ENCODE measurements around the gene LSAMP.
"Not testable (repeated sequence)": the region's sequence is repeated elsewhere in the genome, so short reads cannot be mapped to it uniquely, and the experiment has no call there.

The LSAMP gene

DNA sequence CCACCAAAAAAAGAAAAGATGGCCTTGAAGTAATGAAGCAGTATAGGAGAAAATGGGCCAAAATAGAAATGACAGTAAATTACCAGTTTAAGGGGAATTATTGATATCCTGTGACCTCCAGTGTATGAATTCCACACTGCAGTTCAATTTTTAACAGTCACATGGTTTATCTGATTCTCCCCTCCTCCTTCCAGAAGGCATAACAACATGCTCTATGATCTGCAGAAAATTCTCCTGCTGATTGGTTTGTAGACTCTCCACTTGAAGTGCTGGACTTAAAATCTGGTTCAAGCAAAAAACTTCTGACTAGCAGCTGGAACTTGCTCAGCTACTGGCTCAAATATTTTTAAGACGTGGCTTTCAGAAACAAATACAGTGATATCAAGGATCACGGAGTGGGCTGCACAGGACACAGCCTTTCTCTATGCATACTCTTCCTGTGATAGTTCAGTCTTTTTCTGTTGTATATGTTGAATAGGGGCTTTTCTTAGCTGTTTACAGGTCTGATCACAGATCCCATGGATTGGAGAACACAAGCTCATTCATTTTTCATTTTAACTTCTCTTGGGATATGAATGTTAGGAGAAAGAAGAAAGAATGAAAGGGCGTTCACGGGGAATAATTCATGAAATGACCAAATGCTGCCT lies 211.5 kb downstream of the LSAMP start:
- DNase-seq, result no peak

DNA sequence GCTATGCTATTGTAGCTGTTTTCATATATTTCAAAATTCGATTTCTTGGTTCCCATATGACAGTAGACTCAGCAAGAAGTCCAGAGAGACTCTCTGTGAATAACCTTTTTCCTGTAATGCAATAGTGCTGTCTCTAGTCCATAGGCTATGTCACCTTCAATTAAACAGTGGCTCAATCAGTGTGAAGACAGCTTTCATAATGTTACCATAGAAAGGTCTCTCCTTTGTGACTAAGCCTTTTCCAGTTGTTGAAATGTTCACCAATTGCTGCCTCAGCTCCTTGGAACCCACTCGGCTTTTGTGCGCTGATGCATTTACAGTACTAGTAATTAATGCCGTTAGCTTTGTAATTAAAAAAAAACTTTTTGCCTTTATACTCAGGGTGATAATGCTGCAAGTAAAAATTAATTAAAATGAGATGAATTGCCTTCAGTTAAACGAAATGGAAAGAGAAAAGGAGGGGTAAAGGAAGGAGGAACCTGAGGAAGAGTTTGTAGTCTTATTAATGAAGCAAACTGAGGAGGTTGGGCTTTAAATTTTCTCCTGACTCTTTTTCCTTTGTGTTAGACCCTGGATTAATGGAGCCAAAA lies 214.8 kb downstream of the LSAMP start:
- no peak for DNase-seq

- no peak for DNase-seq
Observed at GRCh38 chr3:116226266-116226665, 219.0 kb downstream of the LSAMP start.

DNA sequence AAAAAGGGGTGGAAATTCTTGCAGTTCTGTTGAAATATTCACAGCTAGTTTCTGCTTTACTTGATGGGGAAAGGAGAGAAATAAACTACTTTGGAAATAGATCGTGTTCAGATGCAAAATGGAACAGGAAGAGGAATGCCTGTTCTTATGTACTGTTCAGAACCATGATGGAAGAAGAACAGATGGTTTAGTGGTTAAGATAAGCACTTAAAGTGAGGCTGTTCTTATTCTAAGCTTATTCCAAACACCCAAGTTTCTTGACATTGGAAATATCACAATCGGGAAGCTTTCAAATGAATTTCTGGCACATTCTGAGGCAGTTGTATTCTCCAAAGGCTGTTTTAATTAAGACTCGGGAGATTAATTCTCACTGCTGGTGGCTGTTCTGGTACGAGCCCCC lies 228.5 kb downstream of the LSAMP start:
- no peak for DNase-seq

GRCh38 chr3:116211901-116212300 lies 233.4 kb downstream of the LSAMP start:
- DNase-seq, result no peak

DNA sequence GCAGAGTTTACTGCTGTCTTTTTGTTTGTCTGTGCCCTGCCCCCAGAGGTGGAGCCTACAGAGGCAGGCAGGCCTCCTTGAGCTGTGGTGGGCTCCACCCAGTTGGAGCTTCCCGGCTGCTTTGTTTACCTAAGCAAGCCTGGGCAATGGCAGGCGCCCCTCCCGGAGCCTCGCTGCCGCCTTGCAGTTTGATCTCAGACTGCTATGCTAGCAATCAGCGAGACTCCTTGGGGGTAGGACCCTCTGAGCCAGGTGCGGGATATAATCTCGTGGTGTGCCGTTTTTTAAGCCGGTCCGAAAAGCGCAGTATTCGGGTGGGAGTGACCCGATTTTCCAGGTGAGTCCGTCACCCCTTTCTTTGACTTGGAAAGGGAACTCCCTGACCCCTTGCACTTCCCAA lies 236.5 kb downstream of the LSAMP start:
- not testable (repeated sequence) for DNase-seq

DNA sequence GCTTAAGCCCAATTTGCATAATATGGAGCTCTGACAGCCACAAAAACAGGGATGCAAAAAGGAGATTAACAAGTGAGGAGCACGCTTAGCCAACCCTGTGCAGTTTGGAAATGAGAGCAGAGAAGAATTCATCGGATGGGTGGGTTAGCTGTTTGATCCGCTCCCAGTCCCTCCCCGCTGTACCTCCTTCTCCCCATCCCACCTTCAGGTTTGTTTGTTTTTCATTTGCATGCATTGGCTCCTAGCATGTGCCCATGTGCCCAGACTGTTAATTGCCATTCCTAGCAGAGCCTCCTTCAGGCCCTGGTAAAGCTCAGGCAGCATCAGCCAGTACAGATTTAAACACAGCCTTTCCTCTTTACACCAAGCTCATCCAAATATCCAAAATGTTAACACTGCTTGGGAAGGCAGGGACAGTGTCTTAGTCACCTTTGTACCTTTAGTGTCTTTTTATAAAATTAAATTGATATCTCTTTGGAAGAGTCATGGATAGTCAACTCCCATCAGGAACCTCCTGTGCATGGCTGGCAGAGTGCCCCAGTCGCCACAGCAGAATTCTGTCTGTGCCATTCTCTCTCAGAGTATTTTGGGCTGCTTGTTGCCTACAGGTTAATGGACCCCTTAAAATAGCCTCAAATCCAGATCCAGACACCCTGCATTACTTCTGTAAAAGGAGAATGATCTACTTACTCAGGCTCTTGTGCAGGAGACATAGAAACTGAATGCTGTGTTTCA lies 244.2 kb downstream of the LSAMP start:
- no peak for DNase-seq

- no peak for DNase-seq
Observed at GRCh38 chr3:116199063-116199462, 246.2 kb downstream of the LSAMP start.

GRCh38 chr3:116198087-116198486 lies 247.2 kb downstream of the LSAMP start:
- no peak for DNase-seq

GRCh38 chr3:116192464-116192863 lies 252.8 kb downstream of the LSAMP start:
- no peak for DNase-seq

GRCh38 chr3:116191409-116191808 lies 253.9 kb downstream of the LSAMP start:
- DNase-seq, result no peak

GRCh38 chr3:116190095-116190494 lies 255.2 kb downstream of the LSAMP start:
- no peak for DNase-seq

- DNase-seq, result no peak
Observed at GRCh38 chr3:116188231-116188785, 257.0 kb downstream of the LSAMP start.

DNA sequence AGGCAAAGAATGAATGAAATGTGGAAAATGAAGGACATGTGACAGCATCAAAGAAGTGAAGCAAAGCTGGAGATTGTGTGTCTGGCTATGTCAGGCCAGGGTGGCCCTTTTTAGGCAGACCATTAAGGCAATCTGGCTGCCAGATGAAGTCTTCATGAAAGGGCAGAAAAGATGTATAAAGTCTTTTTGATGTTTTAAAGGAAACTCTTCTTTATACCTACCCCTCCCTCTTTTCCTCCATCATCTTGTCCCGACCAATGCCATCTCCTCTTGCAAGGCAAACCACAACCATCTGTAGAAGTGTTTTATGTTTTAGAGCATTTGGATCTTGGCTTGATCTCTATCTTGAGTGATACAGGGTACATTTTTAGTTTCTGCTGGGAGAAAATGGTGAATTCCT lies 259.2 kb downstream of the LSAMP start:
- no peak for DNase-seq

- DNase-seq, result no peak
Observed at GRCh38 chr3:116181159-116181558, 264.1 kb downstream of the LSAMP start.

- DNase-seq, result no peak
Observed at GRCh38 chr3:116179091-116179490, 266.2 kb downstream of the LSAMP start.

DNA sequence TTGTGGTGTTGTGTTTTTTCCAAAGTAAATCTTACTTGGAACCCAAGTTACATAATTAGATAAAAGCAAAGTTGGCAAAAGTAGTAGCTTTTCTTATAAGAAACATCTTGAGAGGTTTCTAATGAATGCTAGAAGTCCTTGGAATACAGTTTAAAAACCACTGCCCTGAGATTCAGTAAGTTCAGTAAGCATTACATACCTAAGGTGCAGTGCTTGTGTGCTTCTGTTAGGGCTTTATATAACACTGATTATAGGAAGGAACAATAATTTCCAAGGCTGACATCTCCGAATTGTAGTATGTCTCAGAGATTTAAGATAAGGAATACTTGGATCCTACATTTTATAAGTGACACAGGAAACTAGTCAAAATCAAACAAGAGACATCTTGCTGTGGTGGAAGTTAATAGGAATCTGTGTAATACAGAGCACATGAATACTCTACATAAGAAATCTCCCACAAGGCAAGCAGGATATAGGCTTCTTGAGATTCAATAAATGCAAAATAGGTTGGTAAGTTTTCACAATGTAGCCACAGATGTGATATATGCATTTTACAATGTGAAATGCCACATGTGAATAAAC lies 268.2 kb downstream of the LSAMP start:
- no peak for DNase-seq

- DNase-seq, result no peak
Observed at GRCh38 chr3:116166121-116166520, 279.2 kb downstream of the LSAMP start.

DNA sequence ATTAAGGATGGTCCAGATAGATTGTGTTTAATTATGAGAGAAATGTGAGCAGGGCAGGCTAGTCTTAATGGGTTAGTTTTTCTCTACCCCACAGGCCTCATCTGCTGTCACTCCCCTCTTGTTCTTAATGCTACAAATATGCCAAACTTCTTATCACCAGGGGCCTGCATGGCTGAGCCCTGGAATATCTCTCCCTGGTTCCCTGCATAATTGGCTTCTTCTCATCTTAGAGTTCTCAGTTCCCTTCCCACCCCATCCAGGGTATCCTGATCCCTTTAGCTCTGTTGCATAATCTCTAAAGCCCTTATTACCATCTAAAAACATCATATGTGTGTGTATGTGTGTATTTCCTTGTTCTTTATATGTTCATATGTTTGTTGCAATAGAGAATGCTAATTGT lies 279.6 kb downstream of the LSAMP start:
- DNase-seq, result no peak

DNA sequence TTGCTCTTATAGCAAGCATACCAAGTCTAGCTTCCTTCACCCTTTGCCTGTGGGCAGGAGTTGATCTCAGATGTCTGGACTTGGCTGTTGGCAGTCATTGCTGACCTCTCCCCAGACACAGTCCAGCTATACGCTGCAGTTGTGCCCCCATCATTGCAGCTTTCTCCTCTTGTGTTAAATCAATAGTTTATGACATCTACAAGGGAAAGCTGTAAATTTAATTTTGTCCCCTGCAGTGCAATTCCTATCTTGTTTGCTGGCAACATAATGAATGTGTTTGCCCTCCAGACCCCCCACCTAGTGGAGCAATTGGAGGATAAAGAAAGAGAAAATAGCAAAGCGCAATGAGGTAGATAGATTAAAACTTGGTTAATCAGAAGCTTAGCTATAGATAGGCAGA lies 280.2 kb downstream of the LSAMP start:
- peak; percentile 91 for DNase-seq

GRCh38 chr3:116164039-116164438 lies 281.2 kb downstream of the LSAMP start:
- DNase-seq, result no peak

DNA sequence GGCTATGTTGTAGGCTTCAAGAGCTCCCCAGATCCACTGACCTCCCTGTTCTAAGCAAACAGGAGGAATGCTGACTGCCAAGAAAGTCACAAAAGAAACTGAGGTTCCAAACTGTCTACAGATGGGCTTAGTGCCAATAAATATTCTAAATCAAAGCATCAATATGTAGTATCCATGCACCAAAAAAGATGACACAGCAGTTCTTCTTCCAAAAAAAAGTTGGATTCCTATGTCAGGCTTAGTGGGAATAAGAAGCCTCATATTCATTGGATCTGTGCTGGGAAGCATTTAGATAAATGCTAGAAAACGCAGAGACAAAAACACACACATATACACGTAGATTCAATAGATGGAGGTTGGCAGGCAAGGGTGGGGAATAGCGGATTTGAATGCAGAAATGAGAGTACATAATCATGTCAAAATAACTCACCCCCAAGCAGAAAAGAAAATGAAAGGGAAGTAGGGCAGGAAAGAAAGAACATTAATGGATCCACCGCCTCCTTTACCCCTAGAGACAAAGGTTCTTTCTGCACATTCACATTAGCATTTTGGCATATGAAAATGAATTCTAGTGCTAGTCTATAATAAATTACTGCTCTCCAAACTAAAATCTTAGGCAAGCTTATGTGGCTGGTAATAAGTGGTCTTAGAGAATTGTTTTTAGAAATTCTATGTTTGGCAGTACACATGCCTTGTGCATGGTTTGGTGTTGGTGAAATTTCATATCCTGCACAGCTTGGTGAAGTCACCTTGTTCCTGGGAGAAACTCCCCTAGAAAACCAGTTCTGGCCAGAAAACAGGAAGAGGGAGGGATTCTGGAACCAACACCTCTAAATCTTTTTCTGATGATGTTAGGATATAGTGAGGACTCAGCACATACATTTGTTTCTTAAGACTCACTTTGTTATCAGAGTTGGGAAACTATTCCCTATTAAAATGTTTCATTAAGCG lies 283.4 kb downstream of the LSAMP start:
- DNase-seq, result no peak

- DNase-seq, result no peak
Observed at GRCh38 chr3:116160594-116160993, 284.7 kb downstream of the LSAMP start.
